Fibroblast of lung (primary cell): Measurements from ENCODE around the gene TWSG1.

Experiments
- EZH2 ChIP-seq: IDR thresholded peaks from 2 replicates; pipeline ENCODE4 v1.5.1; 2012; ENCODE audit warnings: low read length, control low read depth, mild to moderate bottlenecking; ENCODE audit errors: missing control alignments
- TF ChIP-seq, protein P1 (sequence below), 2 donors: IDR thresholded peaks in 1 of 2; conservative IDR thresholded peaks in 1 of 2; 1 replicate in 1 of 2; 2 replicates in 1 of 2; pipeline ENCODE4 v1.5.1; 2011 to 2012; ENCODE audit warnings: low read length in 2 of 2, control low read depth in 1 of 2, inconsistent platforms in 1 of 2, low read depth in 1 of 2, mild to moderate bottlenecking in 1 of 2

DNA sequence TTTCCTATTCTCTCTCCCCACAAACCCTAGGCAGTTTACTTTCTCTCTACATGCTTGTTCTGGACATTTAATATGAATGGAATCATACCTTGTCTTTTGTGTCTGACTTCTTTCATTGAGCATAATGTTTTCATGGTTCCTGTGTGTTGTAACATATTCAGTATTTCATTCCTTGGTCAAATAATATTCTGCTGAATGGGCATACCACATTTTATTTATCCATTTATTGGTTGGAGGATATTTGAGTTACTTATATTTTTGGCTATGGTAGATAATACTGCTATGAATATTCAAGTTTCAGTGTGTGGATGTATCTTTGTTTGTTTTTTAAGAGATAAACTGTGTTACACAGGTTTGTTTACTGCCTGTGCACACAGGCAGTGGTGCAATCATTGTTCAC, 9.0 kb downstream of the TWSG1 start:
- TF ChIP-seq, protein P1, sequence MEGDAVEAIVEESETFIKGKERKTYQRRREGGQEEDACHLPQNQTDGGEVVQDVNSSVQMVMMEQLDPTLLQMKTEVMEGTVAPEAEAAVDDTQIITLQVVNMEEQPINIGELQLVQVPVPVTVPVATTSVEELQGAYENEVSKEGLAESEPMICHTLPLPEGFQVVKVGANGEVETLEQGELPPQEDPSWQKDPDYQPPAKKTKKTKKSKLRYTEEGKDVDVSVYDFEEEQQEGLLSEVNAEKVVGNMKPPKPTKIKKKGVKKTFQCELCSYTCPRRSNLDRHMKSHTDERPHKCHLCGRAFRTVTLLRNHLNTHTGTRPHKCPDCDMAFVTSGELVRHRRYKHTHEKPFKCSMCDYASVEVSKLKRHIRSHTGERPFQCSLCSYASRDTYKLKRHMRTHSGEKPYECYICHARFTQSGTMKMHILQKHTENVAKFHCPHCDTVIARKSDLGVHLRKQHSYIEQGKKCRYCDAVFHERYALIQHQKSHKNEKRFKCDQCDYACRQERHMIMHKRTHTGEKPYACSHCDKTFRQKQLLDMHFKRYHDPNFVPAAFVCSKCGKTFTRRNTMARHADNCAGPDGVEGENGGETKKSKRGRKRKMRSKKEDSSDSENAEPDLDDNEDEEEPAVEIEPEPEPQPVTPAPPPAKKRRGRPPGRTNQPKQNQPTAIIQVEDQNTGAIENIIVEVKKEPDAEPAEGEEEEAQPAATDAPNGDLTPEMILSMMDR (conservative IDR thresholded peaks at IDR 0.05 in 1 of 2, IDR thresholded peaks at IDR 0.05 in 1 of 2; ENCODE audit: low read depth in 1 of 2, low read length in 2 of 2) = no peak
- TF ChIP-seq EZH2 = no peak
